NCI-H526 treated with DMSO at 0.1 percent for 48 hours (cell line): Measurements from ENCODE around the gene FAM241A.
"Not testable (repeated sequence)": the region's sequence is repeated elsewhere in the genome, so short reads cannot be mapped to it uniquely, and the experiment has no call there.

Experiments used
- DNase-seq: peaks from one replicate; lab custom pipeline; 2025; lab: John Stamatoyannopoulos, UW

Gene FAM241A

GRCh38 chr4:112145326-112145789 is at the start of gene FAM241A:
FAM241A (plus strand) TSS chr4:112145454; CDS start chr4:112145581, 127 bp downstream.
- DNase-seq = peak; percentile 80

- no peak for DNase-seq
These were observed 46.3 kb upstream of the FAM241A start for GRCh38 chr4:112098841-112099530.

GRCh38 chr4:112099701-112100297 is 45.5 kb upstream of the FAM241A start:
- peak; percentile 41 for DNase-seq

- no peak for DNase-seq
These were observed 42.3 kb upstream of the FAM241A start for GRCh38 chr4:112102875-112103370.

GRCh38 chr4:112105201-112105969 is 39.9 kb upstream of the FAM241A start:
- DNase-seq = no peak

- DNase-seq = no peak
These were observed 35.7 kb upstream of the FAM241A start for GRCh38 chr4:112109360-112110058.

- no peak for DNase-seq
These were observed 35.2 kb upstream of the FAM241A start for GRCh38 chr4:112110059-112110425.

GRCh38 chr4:112111306-112111705 is 33.9 kb upstream of the FAM241A start:
- DNase-seq = no peak

GRCh38 chr4:112112095-112112494 is 33.2 kb upstream of the FAM241A start:
- DNase-seq = not testable (repeated sequence)

GRCh38 chr4:112112590-112113170 is 32.6 kb upstream of the FAM241A start:
- DNase-seq = no peak

- DNase-seq = no peak
These were observed 31.4 kb upstream of the FAM241A start for GRCh38 chr4:112113864-112114263.

GRCh38 chr4:112114452-112114851 is 30.8 kb upstream of the FAM241A start:
- DNase-seq = no peak

GRCh38 chr4:112118742-112119352 is 26.4 kb upstream of the FAM241A start:
- DNase-seq = no peak

- no peak for DNase-seq
These were observed 25.9 kb upstream of the FAM241A start for GRCh38 chr4:112119353-112119783.

- no peak for DNase-seq
These were observed 25.2 kb upstream of the FAM241A start for GRCh38 chr4:112120021-112120420.

- DNase-seq = no peak
These were observed 19.8 kb upstream of the FAM241A start for GRCh38 chr4:112125416-112125815.

GRCh38 chr4:112127048-112127637 is 18.1 kb upstream of the FAM241A start:
- no peak for DNase-seq

- DNase-seq = no peak
These were observed 17.5 kb upstream of the FAM241A start for GRCh38 chr4:112127803-112128202.

- peak; percentile 36 for DNase-seq
These were observed 16.8 kb upstream of the FAM241A start for GRCh38 chr4:112128452-112128851.

- DNase-seq = no peak
These were observed 14.3 kb upstream of the FAM241A start for GRCh38 chr4:112130906-112131305.

- DNase-seq = no peak
These were observed 8.7 kb upstream of the FAM241A start for GRCh38 chr4:112136551-112136950.
